ENCODE data around the gene ZDHHC24.

- TF ChIP-seq POLR2A (IDR thresholded peaks at IDR 0.05) = no peak
- TF ChIP-seq, protein P1, sequence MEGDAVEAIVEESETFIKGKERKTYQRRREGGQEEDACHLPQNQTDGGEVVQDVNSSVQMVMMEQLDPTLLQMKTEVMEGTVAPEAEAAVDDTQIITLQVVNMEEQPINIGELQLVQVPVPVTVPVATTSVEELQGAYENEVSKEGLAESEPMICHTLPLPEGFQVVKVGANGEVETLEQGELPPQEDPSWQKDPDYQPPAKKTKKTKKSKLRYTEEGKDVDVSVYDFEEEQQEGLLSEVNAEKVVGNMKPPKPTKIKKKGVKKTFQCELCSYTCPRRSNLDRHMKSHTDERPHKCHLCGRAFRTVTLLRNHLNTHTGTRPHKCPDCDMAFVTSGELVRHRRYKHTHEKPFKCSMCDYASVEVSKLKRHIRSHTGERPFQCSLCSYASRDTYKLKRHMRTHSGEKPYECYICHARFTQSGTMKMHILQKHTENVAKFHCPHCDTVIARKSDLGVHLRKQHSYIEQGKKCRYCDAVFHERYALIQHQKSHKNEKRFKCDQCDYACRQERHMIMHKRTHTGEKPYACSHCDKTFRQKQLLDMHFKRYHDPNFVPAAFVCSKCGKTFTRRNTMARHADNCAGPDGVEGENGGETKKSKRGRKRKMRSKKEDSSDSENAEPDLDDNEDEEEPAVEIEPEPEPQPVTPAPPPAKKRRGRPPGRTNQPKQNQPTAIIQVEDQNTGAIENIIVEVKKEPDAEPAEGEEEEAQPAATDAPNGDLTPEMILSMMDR (IDR thresholded peaks at IDR 0.05) = no peak
Measured at GRCh38 chr11:66476841-66477251, 69.0 kb downstream of the ZDHHC24 start.

All from lower leg skin (tissue), 3 donors.